Mesenteric fat pad (tissue), 1 donor: ENCODE data around the gene MTHFSD. TPM values are rescaled to one million over a fixed set of nuclear protein-coding genes. Genes with fewer than 3 reads are reported as not detected.

Experiments
- DNase-seq: peaks from one replicate; pipeline ENCODE4 v3.0.0-alpha.2; 2020; ENCODE audit warnings: low spot score
- total RNA-seq: library from RNA; stranded (reverse); fragmentation: NEBNext Ultra II Directional; extraction: Animal tissue kit (Norgen Biotek cat#: 25700); gene quantifications from one replicate; pipeline ENCODE4 v1.2.1, GENCODE V29; 2021
- donor health status: DM: yes; HTN: yes; CAD: no.

Gene MTHFSD
- total RNA-seq, 1 donor from 2014 or later: 10.2 TPM

GRCh38 chr16:86514481-86515376 lies 40.3 kb downstream of the MTHFSD start:
- no peak for DNase-seq

- no peak for DNase-seq
These were observed 41.4 kb downstream of the MTHFSD start for GRCh38 chr16:86513471-86514277.

DNA sequence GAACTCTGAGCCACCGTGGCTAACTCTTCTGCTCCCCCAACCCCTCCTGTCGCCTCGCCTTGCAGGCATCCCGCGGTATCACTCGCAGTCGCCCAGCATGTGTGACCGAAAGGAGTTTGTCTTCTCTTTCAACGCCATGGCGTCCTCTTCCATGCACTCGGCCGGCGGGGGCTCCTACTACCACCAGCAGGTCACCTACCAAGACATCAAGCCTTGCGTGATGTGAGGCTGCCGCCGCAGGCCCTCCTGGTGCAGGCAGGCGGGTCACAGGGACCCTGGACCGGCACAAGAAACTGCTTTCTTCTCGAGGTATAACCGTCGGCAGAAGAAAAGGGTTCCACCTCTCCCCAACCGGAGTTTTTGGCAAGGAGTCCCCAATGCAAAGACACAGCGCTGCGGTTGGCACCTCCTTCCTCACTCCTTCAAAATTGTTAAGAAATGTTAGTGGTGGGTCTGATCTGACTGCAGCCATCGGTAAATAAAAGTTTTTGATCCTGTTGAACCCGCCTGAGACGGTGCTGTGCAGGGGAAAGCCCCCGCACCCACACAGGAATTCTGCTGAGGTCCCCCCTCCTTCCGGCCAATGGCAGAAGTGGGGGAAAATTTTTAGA lies 42.1 kb downstream of the MTHFSD start:
- no peak for DNase-seq

DNA sequence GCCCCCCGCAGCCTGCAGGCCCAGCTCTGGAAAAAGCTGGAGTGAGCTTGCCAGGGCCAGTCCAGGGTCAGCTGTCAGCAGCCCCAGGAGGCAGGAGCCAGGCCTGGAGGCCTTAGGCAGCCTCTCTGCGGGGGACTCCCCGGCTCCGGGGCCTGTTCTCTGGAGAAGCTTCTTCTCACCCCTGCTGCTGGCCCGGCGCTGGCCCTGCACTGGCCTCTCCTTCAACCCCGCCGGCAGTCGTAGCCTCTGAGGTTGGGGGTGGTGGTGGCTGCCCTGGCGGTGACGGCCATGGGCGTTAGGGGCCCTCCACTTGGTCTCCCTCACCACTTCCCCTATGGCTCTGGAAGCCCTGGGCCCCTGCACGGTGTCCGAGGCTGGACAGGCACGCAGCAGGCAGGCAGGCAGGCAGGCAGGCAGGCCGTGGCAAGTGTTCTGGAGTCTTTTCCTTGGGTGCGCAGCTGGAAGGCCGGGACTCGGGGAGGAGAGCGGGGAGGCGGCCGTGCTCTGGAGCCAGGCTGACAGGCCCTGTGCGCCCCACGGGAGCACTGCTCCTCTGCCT lies 42.7 kb downstream of the MTHFSD start:
- no peak for DNase-seq

- no peak for DNase-seq
These were observed 43.5 kb downstream of the MTHFSD start for GRCh38 chr16:86511317-86512161.

- DNase-seq: no peak
These were observed 44.4 kb downstream of the MTHFSD start, which contains the start of gene FOXF1 for GRCh38 chr16:86510465-86511261. Gene FOXF1, plus strand, starts transcription at chr16:86510527. Its CDS starts 43 bp downstream, at chr16:86510570.

- DNase-seq: no peak
These were observed 45.1 kb downstream of the MTHFSD start for GRCh38 chr16:86509759-86510464.

DNA sequence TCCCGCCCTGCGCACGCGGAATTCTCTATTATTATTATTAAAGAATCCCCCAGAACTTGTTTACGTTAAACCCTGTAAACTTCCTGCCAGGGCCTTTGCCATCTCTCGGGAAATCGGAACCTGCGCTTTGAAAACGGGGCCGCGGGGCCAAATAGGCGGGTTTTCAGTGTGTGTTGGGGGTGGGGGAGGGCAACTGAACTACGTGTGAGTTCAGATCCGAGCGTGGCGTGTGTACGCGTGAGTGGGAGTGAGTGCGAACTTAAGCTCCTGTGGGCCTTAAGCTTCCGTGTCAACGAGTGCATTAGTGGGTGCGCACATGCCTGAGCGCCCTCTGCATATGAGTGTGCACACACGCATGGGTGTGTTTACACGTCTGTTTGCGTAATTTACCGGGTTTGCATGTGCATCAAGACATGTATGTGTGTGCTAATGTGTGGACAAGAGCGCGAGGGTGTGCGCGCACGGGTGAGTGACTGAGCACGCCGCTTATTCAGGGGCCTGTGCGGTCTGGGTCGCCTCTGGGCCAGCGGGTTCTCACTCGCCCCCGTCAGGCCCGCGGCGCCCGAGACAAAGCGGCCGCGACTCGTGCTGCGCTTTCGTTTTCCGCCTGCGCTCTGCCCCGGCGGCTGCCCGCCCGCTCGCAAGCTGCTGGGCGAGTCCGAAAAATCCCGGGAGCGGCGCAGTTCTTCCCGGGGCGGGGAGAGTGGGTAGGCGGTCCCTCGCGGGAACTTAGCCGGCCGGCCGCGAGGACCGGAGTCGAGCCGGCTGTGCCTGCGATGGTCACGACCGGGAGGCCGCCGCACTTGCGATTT lies 45.9 kb downstream of the MTHFSD start:
- no peak for DNase-seq

- DNase-seq: no peak
These were observed 46.7 kb downstream of the MTHFSD start for GRCh38 chr16:86508028-86508946.

DNA sequence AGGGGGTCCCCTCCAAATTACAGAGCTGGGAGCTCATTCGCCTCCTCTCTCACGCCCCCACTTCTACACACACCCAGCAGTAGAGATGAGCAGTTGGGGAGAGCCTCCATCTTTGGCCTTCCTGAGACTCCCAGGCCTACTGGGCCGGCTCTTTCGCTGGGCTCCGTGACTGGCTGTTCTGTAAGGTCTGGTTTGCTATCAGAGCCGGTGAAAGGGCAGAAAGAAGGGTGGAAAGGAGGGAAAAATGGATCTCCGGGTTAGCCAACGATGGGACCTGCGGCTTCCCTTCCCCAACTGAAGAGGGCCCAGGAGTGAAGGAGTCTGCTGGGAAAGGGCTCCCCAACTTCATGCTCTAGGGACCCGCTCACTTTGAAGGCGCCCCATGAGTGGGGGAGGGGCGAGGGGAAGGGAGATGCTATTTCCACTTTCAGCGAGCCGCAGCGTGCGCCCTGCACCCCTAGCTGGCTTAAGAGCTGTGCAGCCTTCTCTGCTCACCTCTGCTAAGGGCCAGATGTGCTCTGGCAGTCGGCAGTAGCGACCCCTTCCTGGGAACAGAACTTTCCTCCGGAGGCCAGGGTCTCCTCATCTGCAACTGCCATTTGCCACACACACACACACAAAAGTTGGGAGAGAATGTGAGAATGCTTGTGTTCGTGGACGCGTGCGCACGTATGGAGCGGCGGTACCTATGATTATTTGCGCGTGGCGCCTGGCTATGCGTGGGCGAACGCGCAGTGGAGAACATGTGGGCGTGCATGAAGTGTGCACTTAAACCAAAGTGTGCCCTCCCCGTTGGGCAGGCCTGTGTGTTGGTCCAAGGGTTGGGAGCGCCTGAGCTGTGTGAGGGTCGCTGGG lies 47.6 kb downstream of the MTHFSD start:
- no peak for DNase-seq

- DNase-seq: no peak
These were observed 48.9 kb downstream of the MTHFSD start for GRCh38 chr16:86505899-86506864.

GRCh38 chr16:86505185-86505898 lies 49.7 kb downstream of the MTHFSD start:
- DNase-seq: no peak

GRCh38 chr16:86504315-86505184 lies 50.5 kb downstream of the MTHFSD start:
- DNase-seq: no peak
